Head of caudate nucleus (tissue), 42 donors: ENCODE data around the gene ZNF670.
"Not testable (repeated sequence)": the region's sequence is repeated elsewhere in the genome, so short reads cannot be mapped to it uniquely, and the experiment has no call there.

Experiments
- DNase-seq, 42 donors: peaks; one replicate each; pipeline versions ENCODE4 v3.0.0 to v3.0.0-alpha.2; 2020 to 2021; ENCODE audit warnings: mixed read lengths in 7 of 42
- intact Hi-C: fragments of 100-400 bp; cut with DNase I; formaldehyde crosslinking; loops from one replicate; pipeline ENCODE4 v1.15.0; 2022

ZNF670 gene

DNA sequence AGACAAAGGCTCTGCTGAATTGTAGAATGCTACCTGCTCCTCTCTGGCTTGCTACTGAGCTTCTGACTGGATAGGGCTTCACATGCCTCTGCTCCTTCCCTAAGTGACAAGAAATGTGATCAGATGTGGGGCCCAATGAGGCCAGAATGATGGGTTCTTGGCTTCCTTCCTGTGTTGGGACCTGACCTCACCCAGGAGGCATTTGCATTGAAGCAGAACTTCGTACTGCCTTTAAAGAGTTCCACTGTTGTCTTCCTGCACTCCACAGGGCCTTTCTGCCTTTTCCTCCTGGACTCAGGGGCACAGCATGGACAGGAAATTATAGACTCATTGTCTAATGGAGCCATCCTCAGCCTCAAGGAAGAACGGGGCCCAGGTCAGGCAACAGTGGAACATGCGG is 14.3 kb downstream of the ZNF670 start:
- DNase-seq: no peak
- intact Hi-C loops: no loop called here

DNA sequence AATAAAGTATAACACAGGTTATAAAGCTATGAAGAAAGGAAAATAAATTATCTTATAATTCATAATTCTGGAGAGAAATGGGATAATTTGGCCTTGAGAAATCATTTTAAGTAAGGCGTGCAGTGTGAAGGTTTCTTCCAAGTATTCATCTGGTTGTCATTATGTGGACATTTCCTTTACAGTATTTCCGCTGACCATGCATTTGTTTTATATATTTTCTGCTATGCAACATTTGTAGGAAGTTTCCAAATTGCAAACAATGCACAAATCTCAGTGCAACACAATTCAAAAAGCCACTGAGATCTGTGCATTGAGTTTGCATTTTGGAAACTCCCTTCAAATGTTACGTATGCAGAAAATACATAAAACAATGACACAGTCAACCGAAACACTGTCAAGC is 17.8 kb downstream of the ZNF670 start:
- no peak for DNase-seq
- intact Hi-C loops: no loop called here

DNA sequence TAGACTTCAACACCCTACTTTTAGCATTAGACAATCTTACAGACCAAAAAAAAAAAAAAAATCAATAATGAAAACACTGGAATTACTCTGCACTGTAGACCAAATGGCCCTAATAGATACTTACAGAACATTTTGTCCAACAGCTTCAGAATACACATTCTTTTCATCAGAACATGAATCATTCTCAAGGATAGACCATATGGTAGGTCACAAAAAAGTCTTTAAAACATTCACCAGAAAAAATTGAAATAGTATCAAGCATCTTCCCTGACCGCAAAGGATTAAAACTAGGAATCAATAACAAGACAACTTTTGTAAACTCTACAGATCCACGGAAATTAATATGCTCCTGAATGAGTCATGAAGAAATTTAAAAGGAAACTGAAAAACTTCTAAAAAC is 22.5 kb downstream of the ZNF670 start:
- intact Hi-C loops: no loop called here
- no peak for DNase-seq

DNA sequence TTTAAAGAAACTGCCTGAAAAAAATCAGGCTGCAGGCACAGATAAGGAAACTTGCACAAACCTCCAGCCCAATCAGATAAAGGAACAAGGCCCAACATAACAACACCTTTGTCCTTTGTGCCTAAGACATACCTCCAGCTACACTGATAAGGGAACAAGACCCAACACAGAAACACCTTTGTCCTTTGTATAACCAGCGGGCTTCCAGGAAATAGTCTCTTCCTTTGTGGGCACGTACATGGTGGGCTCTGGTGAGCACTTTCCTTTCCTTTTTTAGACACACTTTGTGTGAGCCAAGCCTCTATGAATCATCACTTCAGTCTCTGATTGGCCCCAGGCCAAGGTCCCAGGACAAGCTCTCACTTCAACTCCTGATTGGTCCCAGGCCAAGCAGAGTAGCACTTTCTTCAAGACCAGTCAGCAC is 23.6 kb downstream of the ZNF670 start:
- DNase-seq: no peak
- intact Hi-C loops: no loop called here

DNA sequence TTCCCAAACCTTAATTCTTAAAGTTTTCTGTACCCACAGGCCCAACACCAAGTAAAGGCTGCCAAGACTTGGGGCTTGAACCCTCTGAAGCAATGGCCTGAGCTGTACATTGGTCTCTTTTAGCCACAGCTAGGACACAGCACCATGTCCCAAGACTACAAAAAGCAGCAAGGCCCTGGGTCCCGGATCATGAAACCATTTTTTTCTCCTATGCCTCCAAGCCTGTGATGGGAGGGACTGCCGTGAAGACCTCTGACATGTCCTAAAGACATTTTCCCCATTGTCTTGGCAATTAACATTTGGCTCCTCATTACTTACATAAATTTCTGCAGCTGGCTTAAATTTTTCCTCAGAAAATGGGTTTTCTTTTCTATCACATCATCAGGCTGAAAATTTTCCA is 30.9 kb downstream of the ZNF670 start:
- intact Hi-C loops: no loop called here

DNA sequence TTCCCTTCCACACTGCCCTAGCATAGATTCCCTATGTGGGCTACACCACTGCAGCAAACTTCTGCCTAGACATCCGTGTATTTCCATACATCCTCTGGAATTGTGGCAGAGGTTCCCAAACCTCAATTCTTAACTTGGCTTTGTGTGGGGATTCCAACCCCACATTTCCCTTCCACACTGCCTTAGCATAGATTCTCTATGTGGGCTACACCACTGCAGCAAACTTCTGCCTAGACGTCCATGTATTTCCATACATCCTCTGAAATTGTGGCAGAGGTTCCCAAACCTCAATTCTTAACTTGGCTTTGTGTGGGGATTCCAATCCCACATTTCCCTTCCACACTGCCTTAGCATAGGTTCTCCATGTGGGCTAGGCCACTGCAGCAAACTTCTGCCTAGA is 31.4 kb downstream of the ZNF670 start:
- DNase-seq: no peak
- intact Hi-C loops: no loop called here

More for the DNA sequence above, 30.9 kb downstream of the ZNF670 start:
- DNase-seq: no peak

DNA sequence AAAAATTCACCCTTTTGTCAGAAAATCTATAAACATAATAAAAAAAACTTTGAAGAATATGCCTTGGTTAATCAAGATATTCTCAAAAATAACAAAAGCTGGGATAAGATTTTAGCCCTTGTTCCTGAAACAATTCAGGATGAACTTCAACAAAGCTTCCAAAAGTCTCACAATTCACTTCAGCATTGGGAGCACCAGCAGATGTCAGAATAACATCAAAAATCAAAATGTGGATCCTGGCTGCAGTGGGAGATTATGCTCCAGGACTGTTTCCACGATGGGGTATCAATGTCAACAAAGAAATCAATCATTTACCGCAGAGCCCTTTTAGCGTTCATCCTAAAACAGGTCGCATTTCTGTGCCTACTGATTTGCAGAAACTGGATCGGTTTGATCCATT is 35.2 kb downstream of the ZNF670 start:
- intact Hi-C loops: no loop called here
- peak in 5 of 42 donors; percentile 4 to 43 (median 21) for DNase-seq

DNA sequence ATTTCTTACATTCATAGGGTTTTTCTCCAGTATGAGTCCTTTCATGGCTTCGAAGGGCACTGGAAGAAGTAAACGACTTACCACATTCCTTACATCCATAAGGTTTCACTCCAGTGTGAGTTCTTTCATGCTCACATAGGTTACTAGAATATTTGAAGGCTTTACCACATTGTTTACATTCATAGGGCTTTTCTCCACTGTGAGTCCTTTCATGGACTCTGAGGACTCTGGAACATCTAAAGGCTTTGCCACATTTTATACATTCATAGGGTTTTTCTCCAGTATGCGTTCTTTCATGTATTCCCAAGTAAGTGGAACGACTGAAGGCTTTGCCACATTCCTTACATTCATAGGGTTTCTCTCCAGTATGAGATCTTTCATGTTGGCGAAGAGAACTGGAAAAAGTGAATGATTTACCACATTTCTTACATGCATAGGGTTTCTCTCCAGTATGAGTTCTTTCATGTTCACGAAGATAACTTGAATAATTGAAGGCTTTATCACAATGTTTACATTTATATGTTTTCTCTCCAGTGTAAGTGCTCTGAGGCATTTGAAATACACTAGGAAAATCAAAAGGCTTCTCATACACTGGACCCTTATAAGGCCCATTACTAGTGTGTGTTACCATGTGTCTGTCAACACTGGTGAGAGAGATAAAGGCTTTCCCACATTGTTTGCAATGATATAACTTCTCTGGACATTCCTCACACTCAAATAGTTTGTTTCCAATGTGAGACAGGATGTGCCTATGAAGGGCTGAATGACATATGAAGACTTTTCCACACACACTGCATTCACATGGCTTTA is 40.9 kb downstream of the ZNF670 start:
- intact Hi-C loops: no loop called here
- no peak for DNase-seq

DNA sequence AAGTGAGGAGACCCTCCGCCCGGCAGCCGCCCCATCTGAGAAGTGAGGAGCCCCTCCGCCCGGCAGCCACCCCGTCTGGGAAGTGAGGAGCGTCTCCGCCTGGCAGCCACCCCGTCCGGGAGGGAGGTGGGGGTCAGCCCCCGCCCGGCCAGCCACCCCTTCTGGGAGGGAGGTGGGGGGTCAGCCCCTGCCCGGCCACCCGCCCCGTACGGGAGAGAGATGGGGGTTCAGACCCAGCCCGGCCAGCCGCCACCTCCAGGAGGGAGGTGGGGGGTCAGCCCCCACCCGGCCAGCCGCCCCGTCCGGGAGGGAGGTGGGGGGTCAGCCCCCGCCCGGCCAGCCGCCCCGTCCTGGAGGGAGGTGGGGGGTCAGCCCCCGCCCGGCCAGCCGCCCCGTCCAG is 46.3 kb downstream of the ZNF670 start:
- intact Hi-C loops, DNase-seq: not testable (repeated sequence)
